GM12892 (cell line): ENCODE measurements around the gene RBM33.

Source experiments
- POLR2A ChIP-seq: IDR thresholded peaks from 2 replicates; pipeline ENCODE4 v1.6.1; 2011; ENCODE audit warnings: low read depth, low read length, control low read depth
- TAF1 ChIP-seq: IDR thresholded peaks from 2 replicates; pipeline ENCODE4 v1.6.1; 2011; ENCODE audit warnings: low read depth, mild to moderate bottlenecking, control low read depth, low read length, borderline replicate concordance

- TF ChIP-seq TAF1 (no peak), POLR2A (no peak)
These were observed 162.7 kb downstream of the RBM33 start for GRCh38 chr7:155807065-155807671.
